Ovary (tissue), 9 donors: ENCODE measurements around the gene SLC4A3. TPM values are rescaled to one million over a fixed set of nuclear protein-coding genes. Genes with fewer than 3 reads are reported as not detected.

ENCODE experiments used
- DNase-seq, 5 donors: peaks; one replicate each; pipeline ENCODE4 v3.0.0-alpha.2; 2019 to 2020
- H3K27ac ChIP-seq, 2 donors: fragments of 200-600 bp; one replicate each; pipeline versions ENCODE4 v1.5.1 to v1.8.0; 2019 to 2022
- H3K27me3 ChIP-seq: fragments of 200-600 bp; one replicate; pipeline ENCODE4 v1.8.0; 2022
- H3K36me3 ChIP-seq: fragments of 200-600 bp; sonication (generic); one replicate; pipeline ENCODE4 v1.5.1; 2019
- H3K4me1 ChIP-seq: one replicate; pipeline ENCODE4 v1.8.1; 2013; ENCODE audit warnings: mild to moderate bottlenecking, moderate library complexity; ENCODE audit not compliant: insufficient read depth
- H3K4me3 ChIP-seq: fragments of 200-600 bp; sonication (generic); one replicate; pipeline ENCODE4 v1.5.1; 2017
- H3K9me3 ChIP-seq, 2 donors: fragments of 200-600 bp in 1 of 2; sonication (generic) in 1 of 2; one replicate each; pipeline versions ENCODE4 v1.5.1 to v1.8.1; 2013 to 2019; ENCODE audit warnings: mild to moderate bottlenecking in 1 of 2, moderate library complexity in 1 of 2
- CTCF ChIP-seq, 3 donors: fragments of 450-650 bp in 2 of 3; fragments of 200-600 bp in 1 of 3; IDR thresholded peaks; one replicate each; pipeline versions ENCODE4 v1.5.1 to v1.8.0; 2016 to 2022; ENCODE audit warnings: antibody characterized with exemption in 3 of 3, mild to moderate bottlenecking in 1 of 3
- EP300 ChIP-seq: sonication (generic); formaldehyde crosslinking; IDR thresholded peaks from one replicate; pipeline ENCODE4 v1.6.1; 2017; ENCODE audit warnings: antibody characterized with exemption
- POLR2A ChIP-seq: fragments of 450-650 bp; IDR thresholded peaks from one replicate; pipeline ENCODE4 v1.6.1; 2017; ENCODE audit warnings: antibody characterized with exemption, mild to moderate bottlenecking, moderate library complexity
- WGBS, 3 donors: extraction: QIAGEN DNeasy Blood & Tissue Kit in 1 of 3; methylation state at CpG; one replicate each; pipeline versions ENCODE4 v1.1.5 to v1.1.7; 2013 to 2017; 5-methylcytosine and 5-hydroxymethylcytosine counted together
- intact Hi-C, 4 donors: fragments of 100-400 bp; cut with DNase I; formaldehyde crosslinking; loops; one replicate each; pipeline versions ENCODE4 v1.11.0 to v1.15.1; 2022 to 2023
- polyA plus RNA-seq, 2 donors: library from polyadenylated mRNA; stranded (reverse); fragments of 200-250 nt in 1 of 2; fragments of 350-450 nt in 1 of 2; fragmentation: Illumina TruSeq in 1 of 2; extraction: RNeasy Lipid Tissue Mini Kit (QIAGEN cat#74804) in 1 of 2; gene quantifications; one replicate each; pipeline ENCODE4 v1.2.3, GENCODE V29; 2013 to 2014
- total RNA-seq, 7 donors: library from RNA; depleted of rRNA in 2 of 7; stranded (reverse); fragments of >200 nt in 2 of 7; fragmentation: NEBNext Ultra II Directional in 3 of 7; extraction: Animal tissue kit (Norgen Biotek cat#: 25700) in 3 of 7; gene quantifications; one replicate each; pipeline versions ENCODE4 v1.1.0 to v1.2.4, GENCODE V29; 2016 to 2023
- donor health status: DM: no; HTN: no; CAD: no; lungs with moderate emphysema.
- donor health status: DM: no; HTN: no; CAD: no.
- donor health status: Bipolar disorder and iron deficiency.
- donor health status: DM: yes; HTN: yes; CAD: no.
- donor health status: DM: no; HTN: no; CAD: no.
- donor health status: DM: yes; HTN: yes; CAD: no.

SLC4A3 gene
- total and polyA plus RNA-seq, 9 donors, result 5.3 to 232 (median 98.5) TPM

GRCh38 chr2:219596954-219597551 is 30.4 kb upstream of the SLC4A3 start:
- WGBS, 3 donors, result 6 to 9% (median 7%) methylated on average over 19 of the region's 19 CpGs
- Histone ChIP-seq H3K4me3 (peak overlapping the region; percentile 80), H3K4me1 (peaks cover 12% of the 10 kb centered on the region), H3K36me3 (no peaks in the 10 kb centered on the region), H3K27me3 (no peaks in the 10 kb centered on the region), H3K9me3 (no peaks in the 10 kb centered on the region), H3K27ac (peak overlapping the region; percentile 26 to 91)
- intact Hi-C loops, result no loop called here
- DNase-seq, result no peak
- TF ChIP-seq CTCF (IDR thresholded peaks at IDR 0.05) (no peak), POLR2A (no peak), EP300 (no peak)

- Histone ChIP-seq H3K27me3 (no peaks in the 10 kb centered on the region), H3K36me3 (no peaks in the 10 kb centered on the region), H3K27ac (peak within 1 kb of the TSS; percentile 75 to 91), H3K4me1 (peaks cover 12% of the 10 kb centered on the region), H3K9me3 (no peaks in the 10 kb centered on the region), H3K4me3 (peak within 1 kb of the TSS; percentile 80)
- TF ChIP-seq CTCF (IDR thresholded peaks at IDR 0.05), result no peak
- TF ChIP-seq EP300, result no peak
- TF ChIP-seq POLR2A, result peak; percentile 91
- 0% methylated on average over 55 to 57 of the region's 57 CpGs for WGBS, 3 donors
- intact Hi-C loops, result no loop called here
- peak; percentile 96 to 98 (median 96) for DNase-seq
These were observed 29.7 kb upstream of the SLC4A3 start, which contains the start of gene STK11IP for GRCh38 chr2:219597552-219598307. STK11IP (plus strand) TSS chr2:219597857; CDS start chr2:219598120, 263 bp downstream.

GRCh38 chr2:219598308-219599078 is 28.9 kb upstream of the SLC4A3 start:
- intact Hi-C loops, result no loop called here
- Histone ChIP-seq H3K27me3 (no peaks in the 10 kb centered on the region), H3K4me1 (peaks cover 12% of the 10 kb centered on the region), H3K27ac (peak overlapping the region; percentile 75 to 91), H3K4me3 (peak overlapping the region; percentile 80), H3K36me3 (no peaks in the 10 kb centered on the region), H3K9me3 (no peaks in the 10 kb centered on the region)
- peak in 1 of 5 donors; percentile 60 for DNase-seq
- TF ChIP-seq EP300 (no peak), POLR2A (no peak), CTCF (IDR thresholded peaks at IDR 0.05) (no peak)
- 20 to 23% (median 22%) methylated on average over 9 of the region's 9 CpGs for WGBS, 3 donors

GRCh38 chr2:219603771-219604170 is 23.7 kb upstream of the SLC4A3 start:
- Histone ChIP-seq H3K4me1 (peaks cover 36% of the 10 kb centered on the region), H3K27ac (peak overlapping the region in 1 of 2 donors; percentile 95), H3K4me3 (no peak overlapping the region), H3K36me3 (no peaks in the 10 kb centered on the region), H3K27me3 (no peaks in the 10 kb centered on the region), H3K9me3 (no peaks in the 10 kb centered on the region)
- intact Hi-C loops, result no loop called here
- 90 to 91% (median 90%) methylated on average over 5 of the region's 5 CpGs for WGBS, 3 donors
- TF ChIP-seq POLR2A (no peak), CTCF (IDR thresholded peaks at IDR 0.05) (no peak), EP300 (no peak)
- no peak for DNase-seq
